GM19239 (cell line): ENCODE data around the gene PPP2R5C.
"Not testable (repeated sequence)": the region's sequence is repeated elsewhere in the genome, so short reads cannot be mapped to it uniquely, and the experiment has no call there.

Experiments used
- DNase-seq: peaks from one replicate; pipeline ENCODE4 v3.0.0; 2011; ENCODE audit warnings: low spot score; ENCODE audit not compliant: insufficient read length
- FAIRE-seq: peaks from 2 replicates; lab custom pipeline; 2011; peaks lifted over from hg19 to GRCh38; lab: Jason Lieb, UNC

Gene PPP2R5C

DNA sequence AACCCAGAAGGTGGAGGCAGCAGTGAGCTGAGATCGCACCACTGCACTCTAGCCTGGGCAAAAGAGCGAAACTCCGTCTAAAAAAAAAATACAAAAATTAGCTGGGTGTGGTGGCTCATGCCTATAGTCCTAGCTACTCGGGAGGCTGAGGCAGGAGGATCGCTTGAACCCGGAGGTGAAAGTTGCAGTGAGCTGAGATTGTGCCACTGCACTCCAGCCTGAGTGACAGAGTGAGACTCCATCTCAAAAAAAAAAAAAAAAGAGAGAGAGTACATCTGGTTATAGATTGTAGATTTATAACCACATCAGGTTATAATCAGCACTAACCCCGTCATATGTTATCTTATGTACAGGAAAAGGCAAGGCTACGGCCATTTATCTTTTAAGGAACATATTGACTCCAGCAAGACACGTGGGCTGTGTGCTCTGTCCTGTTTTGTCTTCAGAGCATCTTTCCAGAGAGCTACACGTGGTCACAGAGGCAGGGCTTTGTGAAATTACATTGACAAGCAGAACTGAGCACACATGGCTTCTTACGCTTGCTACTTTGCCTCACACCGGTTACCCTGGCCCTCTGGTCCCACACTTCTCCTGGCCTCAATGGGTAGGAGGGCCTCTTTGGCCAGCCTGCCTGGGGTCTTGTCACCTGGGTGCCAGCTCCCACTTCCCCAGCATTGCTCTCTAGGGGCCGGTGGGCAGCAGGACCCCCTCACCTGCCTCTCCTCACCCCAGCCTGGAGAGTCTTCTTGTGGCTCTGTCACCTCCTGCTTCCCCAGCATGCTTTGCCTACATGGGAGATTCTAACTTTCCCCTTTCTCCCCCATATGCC lies 196.1 kb downstream of the PPP2R5C start:
- FAIRE-seq (no peak), DNase-seq (no peak)

DNA sequence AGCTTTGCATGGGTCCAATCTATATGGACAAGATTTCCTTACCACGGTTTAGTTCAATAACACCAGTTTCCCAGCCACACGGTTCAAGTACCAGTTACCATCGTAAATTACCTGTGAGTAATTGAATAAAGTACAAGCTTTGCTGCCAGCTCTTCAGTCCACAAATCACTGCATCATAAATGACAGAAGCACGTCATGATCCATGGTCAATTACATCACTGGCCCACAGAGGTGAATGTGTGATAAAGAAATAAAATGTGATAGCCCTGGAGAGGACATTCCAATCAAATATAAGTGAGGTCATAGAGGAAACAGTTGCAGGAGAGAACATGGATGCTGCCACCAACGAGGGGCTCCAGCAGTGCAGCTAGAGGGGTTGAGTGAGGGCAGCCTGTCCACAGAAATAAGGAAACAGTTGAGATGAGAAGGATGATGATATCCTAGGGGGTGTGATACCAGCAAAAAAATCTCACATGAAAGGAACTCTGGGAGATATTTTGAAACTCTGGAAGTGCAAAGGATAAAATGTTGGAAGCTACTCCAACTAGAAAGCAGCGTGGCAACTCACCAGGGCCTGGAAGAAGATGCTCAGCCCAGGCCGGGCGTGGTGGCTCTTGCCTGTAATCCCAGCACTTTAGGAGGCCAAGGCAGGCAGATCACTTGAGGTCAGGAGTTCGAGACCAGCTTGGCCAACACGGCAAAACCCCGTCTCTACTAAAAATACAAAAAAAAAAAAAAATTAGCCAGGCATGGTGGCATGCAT lies 197.1 kb downstream of the PPP2R5C start:
- DNase-seq (no peak), FAIRE-seq (no peak)

GRCh38 chr14:101959277-101959676 lies 197.8 kb downstream of the PPP2R5C start:
- no peak for FAIRE-seq
- DNase-seq: no peak

GRCh38 chr14:101960225-101960624 lies 198.7 kb downstream of the PPP2R5C start:
- DNase-seq (no peak), FAIRE-seq (no peak)

GRCh38 chr14:101961011-101961721 lies 199.7 kb downstream of the PPP2R5C start:
- peak; percentile 90 for FAIRE-seq
- DNase-seq: peak; percentile 78

DNA sequence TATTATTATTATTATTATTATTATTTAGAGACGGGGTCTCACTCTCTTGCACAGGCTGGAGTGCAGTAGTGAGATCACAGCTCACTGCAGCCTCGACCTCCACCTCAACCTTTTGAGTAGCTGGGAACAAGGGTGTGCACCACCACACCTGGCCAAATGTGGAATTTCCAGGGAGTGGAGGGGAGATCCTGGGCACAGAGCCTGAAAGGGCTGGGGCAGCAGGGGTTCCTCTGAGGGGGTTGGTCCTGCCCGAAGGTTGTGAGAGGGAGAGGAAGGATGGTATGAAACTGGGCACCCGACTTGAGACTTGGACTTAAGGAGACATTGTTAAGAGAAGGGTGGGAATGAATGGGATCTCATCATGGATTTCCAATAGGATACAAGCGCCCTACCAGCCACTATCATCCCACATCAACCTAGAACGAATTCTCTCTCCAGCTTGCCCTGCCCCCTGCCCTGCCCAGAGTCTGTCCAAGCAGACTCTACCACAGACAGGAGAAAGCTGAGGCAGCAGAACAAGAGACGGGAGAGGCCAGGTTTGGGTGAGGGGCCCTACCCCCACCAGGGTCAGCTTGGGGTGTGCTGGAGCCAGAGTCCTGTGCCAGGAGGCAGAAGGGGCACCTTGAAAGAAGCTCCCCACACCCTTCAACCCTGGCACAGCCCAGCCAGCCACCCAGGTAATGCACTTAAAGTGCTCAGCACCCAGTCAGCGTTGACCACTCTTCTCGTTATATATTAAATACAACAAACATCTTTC lies 200.4 kb downstream of the PPP2R5C start:
- DNase-seq (no peak), FAIRE-seq (no peak)

DNA sequence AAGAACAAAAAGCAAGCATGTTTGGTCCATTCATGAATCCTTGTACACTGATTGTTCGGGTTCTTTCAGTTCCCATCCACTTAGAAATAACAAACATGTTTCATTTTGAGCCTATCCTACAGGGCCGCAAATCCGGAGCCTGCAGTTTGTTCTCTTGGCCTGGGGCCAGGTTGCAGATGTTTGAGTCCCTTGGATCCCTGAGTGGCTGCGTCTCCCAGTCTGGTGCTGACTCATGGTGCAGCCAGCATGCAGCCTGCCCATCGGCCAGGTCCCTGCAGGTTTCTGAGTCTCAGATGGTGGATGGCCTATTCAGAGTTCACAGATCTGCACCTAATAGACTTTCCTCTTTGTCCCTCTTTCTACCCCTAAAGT lies 201.0 kb downstream of the PPP2R5C start:
- DNase-seq (no peak), FAIRE-seq (no peak)

GRCh38 chr14:101963052-101963451 lies 201.5 kb downstream of the PPP2R5C start:
- DNase-seq (no peak), FAIRE-seq (no peak)

DNA sequence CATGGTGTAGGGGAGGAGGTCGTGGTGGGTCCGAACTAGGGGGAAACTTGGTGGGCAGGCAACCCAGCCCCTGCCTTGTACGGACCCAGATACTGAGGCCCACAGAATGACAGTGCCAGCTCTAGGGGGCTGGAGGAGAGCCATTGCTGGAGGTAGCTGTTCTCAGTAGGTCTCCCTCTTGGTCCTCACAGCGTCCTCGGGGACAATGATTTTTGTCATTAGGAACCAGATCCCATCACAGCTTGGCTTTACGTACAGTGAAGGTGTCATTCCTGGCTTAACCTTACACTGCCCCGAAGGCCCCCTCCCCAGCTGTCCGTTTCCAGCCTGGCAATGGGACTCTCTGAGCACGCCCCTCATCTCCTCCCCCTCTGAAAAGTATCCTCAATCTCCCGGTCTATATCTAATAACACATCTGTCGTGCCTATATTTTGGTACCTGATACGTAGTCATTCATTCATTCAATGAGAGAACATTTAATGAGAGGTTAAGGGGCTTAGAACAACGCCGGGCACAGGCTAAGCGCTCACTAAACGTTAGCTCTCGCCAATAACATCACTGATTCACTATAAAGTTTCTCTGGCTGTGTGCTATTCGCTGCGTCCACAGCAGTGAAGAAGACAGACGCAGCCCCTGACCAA lies 202.3 kb downstream of the PPP2R5C start:
- FAIRE-seq (no peak), DNase-seq (no peak)

DNA sequence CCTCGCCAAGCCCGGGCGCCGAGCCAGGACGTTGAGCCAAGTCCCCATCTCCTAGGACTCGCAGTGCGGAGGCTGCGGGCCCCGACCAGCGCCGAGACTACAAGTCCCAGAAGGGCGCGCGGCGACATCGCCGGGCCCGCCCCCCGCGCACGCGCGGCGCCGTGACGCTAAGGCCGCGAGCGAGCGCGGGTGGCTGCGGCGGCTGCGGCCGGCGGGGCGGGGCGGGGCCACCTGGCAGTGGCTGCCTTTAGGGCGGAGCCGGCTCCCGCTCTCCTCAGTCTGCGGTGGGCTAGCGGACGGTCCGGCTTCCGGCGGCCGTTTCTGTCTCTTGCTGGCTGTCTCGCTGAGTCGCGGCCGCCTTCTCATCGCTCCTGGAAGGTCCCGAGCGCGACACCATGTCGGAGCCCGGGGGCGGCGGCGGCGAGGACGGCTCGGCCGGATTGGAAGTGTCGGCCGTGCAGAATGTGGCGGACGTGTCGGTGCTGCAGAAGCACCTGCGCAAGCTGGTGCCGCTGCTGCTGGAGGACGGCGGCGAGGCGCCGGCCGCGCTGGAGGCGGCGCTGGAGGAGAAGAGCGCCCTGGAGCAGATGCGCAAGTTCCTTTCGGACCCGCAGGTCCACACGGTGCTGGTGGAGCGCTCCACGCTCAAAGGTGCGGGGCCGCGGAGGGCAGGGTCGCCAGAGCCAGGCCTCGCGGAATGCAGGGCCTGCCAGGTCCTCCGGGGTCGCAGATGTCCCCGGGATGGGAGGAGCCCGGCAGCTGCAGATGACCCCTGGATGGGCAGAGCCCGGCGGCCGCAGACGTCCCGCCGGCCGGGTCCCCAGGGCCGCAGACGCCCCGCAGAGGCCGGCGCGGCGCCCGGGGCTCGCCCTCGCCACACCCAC lies 203.0 kb downstream of the PPP2R5C start, which contains the start of gene DYNC1H1:
Gene DYNC1H1, plus strand, starts transcription at position 277 of the 884 bp plus-strand sequence. Its CDS starts 119 bp downstream, at position 396.
- DNase-seq (peak; percentile 92), FAIRE-seq (peak; percentile 74)

- FAIRE-seq (peak; percentile 63), DNase-seq (peak; percentile 65)
Measured at GRCh38 chr14:101965181-101965544, 203.7 kb downstream of the PPP2R5C start.

DNA sequence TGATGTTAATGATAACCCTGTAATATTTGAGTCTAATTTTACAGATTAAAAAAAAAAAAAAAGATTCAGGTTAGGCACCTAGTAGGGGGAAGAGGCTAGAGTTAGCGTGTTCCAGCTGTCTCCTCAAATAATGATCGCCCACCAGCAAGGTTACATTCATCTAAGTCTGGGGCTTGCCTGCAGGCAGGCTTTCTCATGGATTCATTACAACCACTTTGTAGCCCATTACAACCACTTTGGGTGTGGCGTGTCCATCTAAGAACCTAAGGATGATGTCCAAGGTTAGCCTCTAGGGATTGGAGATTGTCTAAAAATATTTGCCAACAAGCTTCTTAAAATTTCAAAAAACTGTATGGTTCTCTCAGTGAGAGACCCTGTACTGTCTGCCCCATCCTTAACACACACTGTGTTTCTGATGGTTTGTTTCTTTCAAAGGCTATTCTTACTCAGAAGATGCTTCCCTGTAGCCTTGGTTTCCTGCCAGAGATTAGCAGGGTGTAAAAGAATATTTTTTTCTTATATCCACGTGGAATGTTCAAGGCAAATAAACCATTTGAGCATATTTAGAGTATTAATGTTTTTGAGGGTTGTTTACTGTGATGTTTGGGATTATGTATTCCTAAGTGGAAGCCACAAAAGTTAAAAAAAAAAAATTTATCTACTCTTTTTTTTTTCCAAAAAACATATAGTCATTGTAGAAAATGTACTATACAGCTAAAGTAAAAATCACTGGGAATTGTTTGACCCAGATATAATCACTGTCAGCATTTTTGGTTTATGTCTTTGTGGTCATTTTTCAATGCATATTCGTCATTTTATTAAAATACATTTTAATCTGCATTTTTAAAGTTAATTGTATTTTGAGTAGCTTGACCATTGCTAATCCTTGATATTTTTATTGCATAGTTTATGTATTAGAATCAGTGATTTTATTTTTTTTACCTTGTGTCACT lies 204.5 kb downstream of the PPP2R5C start:
- FAIRE-seq: no peak
- no peak for DNase-seq

DNA sequence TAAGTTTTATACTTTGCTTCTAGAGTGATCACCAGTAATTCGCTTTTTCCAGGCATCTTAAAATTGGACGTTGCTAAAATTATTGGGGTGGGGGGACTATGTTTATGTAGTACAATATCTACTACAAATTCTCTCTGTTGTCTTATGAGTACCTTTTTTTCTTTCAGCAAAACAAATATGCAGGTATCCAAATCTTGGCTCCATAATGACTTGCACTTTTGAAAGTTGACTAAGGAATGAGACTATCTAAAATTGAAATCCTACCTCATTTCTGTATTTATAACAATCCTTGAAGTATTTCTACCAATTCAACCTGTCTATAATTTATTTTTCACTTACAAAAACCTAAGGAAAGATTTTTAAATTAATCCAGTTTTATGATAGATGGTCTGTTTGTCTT lies 205.2 kb downstream of the PPP2R5C start:
- FAIRE-seq (no peak), DNase-seq (no peak)

- FAIRE-seq: no peak
- no peak for DNase-seq
Measured at GRCh38 chr14:101968186-101968585, 206.7 kb downstream of the PPP2R5C start.

DNA sequence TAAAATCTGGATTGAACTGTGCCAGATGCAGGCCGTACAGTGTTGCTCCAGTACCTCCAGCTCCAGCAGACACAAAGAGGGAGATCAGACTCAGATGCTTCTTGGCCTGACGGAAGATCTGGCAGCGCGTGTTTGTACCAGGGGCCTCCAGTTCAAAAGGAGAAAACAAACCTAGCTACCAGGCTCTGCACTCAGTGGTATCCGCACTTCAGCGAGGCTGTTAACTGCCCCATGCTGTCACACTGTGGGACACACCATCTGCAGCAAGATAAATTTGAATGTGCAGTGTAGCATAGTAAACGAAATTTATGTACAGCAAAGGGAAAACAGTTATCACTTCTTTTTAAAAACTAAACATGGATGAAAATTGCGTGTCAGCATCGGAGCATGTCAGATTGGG lies 208.0 kb downstream of the PPP2R5C start:
- FAIRE-seq (no peak), DNase-seq (no peak)

- DNase-seq (no peak), FAIRE-seq (no peak)
Measured at GRCh38 chr14:101970830-101971400, 209.4 kb downstream of the PPP2R5C start.

DNA sequence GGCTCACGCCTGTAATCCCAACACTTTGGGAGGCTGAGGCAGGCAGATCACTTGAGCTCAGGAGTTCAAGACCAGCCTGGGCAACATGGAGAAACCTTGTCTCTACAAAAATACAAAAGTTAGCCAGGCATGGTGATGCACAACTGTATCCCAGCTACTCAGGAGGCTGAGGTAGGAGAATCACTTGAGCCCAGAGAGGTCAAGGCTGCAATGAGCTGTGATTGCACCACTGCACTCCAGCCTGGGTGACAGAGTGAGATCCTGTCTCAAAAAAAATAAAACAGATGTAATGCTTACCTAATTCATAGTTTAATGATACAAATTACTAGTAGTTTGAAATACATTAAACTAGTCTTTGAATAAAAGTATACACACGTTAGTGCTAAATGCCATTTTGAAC lies 209.9 kb downstream of the PPP2R5C start:
- FAIRE-seq, DNase-seq: not testable (repeated sequence)
